Measurements from ENCODE around the gene CAAP1.

The CAAP1 gene, protein sequence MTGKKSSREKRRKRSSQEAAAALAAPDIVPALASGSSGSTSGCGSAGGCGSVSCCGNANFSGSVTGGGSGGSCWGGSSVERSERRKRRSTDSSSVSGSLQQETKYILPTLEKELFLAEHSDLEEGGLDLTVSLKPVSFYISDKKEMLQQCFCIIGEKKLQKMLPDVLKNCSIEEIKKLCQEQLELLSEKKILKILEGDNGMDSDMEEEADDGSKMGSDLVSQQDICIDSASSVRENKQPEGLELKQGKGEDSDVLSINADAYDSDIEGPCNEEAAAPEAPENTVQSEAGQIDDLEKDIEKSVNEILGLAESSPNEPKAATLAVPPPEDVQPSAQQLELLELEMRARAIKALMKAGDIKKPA

DNA sequence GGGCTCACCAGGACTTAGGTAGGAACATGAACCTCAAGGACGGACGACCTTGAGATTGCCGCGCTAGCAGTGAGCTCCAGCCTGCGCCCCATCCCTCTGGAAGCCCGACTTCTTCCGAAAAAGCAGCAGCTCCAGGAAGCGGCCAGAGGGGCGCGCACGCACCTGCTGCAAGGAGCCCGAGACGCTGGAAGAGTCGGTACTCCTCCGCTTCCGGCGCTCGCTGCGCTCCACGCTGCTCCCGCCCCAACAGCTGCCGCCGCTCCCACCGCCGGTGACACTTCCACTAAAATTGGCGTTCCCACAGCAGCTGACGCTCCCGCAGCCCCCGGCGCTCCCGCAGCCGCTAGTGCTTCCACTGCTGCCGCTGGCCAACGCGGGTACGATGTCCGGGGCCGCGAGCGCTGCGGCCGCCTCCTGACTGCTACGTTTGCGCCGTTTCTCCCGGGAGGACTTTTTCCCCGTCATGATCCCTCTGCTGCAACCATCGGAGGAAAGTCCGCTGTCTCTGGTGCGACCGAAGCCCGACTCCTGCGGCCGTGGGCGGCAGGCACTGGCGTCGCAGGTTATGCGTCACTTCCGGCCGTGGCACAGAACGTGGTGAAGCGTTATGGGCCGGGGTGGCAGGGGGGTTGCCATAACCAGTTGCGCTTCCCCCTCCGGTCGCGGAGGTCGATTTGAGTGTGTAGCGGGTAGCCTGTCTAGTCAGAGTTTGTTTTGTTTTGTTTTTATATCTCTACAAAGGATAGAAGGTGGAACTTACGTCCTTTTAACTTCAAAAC is at the start of gene CAAP1:
CAAP1 (minus strand) TSS at position 552 of the 779 bp plus-strand sequence; CDS start at position 465, 87 bp downstream.
- no peaks in the 10 kb centered on the region for H3K27me3 ChIP-seq (replicated peaks; ENCODE audit: control insufficient read depth, insufficient read depth, low read length)
- peak within 1 kb of the TSS; percentile 99 for H3K4me3 ChIP-seq (replicated peaks; ENCODE audit: low read depth, low read length)
- H3K36me3 ChIP-seq (ENCODE audit: control insufficient read depth, insufficient read depth, low read length) = no peaks in the 10 kb centered on the region
- DNase-seq (ENCODE audit: extremely low read depth, insufficient read length) = peak; percentile 92
- TF ChIP-seq, protein P1, sequence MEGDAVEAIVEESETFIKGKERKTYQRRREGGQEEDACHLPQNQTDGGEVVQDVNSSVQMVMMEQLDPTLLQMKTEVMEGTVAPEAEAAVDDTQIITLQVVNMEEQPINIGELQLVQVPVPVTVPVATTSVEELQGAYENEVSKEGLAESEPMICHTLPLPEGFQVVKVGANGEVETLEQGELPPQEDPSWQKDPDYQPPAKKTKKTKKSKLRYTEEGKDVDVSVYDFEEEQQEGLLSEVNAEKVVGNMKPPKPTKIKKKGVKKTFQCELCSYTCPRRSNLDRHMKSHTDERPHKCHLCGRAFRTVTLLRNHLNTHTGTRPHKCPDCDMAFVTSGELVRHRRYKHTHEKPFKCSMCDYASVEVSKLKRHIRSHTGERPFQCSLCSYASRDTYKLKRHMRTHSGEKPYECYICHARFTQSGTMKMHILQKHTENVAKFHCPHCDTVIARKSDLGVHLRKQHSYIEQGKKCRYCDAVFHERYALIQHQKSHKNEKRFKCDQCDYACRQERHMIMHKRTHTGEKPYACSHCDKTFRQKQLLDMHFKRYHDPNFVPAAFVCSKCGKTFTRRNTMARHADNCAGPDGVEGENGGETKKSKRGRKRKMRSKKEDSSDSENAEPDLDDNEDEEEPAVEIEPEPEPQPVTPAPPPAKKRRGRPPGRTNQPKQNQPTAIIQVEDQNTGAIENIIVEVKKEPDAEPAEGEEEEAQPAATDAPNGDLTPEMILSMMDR (IDR thresholded peaks at IDR 0.05; ENCODE audit: insufficient read depth, low read length, poor library complexity, severe bottlenecking) = peak; percentile 60

DNA sequence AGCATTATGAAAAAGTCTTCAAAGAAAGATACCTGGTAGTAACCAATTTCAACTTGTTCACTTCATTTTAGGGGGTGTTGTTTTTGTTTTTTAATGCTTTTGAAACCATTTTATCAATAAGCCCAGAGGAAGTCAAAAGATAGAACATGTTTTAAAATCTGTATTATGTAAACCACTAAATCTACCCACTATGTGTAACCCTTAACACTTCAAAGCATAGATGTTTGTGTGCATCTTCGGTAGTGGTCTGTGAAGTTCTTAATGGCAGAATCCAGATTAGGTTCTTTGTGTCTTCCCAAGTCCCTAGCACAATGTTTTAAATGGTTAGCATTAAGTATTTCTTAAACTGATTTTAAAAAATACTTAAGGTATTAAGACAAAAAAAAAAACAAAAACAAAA is 48.2 kb upstream of the CAAP1 start:
- Histone ChIP-seq H3K4me3 (replicated peaks; ENCODE audit: low read depth, low read length) (no peak overlapping the region), H3K36me3 (ENCODE audit: control insufficient read depth, insufficient read depth, low read length) (no peaks in the 10 kb centered on the region; the same call in 1 of the 2 replicates), H3K27me3 (replicated peaks; ENCODE audit: control insufficient read depth, insufficient read depth, low read length) (no peaks in the 10 kb centered on the region)
- DNase-seq (ENCODE audit: extremely low read depth, insufficient read length) = no peak
- TF ChIP-seq, protein P1 (IDR thresholded peaks at IDR 0.05; ENCODE audit: insufficient read depth, low read length, poor library complexity, severe bottlenecking) = no peak

DNA sequence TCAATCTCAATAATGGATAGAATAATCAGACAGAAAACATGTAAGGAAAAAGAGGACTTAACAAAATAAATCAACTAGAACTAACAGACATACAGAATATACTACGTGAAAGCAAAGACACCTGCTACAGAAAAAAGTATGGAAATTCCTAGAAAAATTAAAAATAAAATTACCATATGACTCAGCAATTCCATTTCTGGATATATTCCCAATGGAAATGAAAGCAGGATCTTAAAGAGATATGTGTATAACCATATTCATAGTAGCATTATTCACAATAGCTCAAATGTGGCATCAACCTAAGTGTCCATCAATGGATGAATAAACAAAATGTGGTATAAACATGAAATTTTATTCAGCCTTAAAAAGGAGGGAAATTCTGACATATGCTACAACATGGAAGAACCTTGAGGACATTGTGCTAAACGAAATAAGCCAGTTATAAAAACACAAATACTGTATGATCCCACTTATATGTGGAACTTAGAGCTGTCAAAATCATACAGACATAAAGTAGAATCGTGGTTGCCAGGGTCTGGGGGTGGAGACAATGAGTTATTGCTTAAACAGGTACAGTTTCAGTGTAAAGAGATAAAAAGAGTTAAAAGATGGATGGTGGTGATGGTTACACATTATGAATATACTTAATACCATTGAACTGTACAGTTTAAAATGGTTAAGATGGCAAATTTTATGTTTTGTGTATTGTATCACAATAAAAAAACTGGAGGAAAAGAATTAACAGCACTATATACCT is 47.5 kb upstream of the CAAP1 start:
- Histone ChIP-seq H3K4me3 (replicated peaks; ENCODE audit: low read depth, low read length) (no peak overlapping the region), H3K36me3 (ENCODE audit: control insufficient read depth, insufficient read depth, low read length) (no peaks in the 10 kb centered on the region; the same call in 1 of the 2 replicates), H3K27me3 (replicated peaks; ENCODE audit: control insufficient read depth, insufficient read depth, low read length) (no peaks in the 10 kb centered on the region)
- DNase-seq (ENCODE audit: extremely low read depth, insufficient read length) = no peak
- TF ChIP-seq, protein P1 (IDR thresholded peaks at IDR 0.05; ENCODE audit: insufficient read depth, low read length, poor library complexity, severe bottlenecking) = no peak

DNA sequence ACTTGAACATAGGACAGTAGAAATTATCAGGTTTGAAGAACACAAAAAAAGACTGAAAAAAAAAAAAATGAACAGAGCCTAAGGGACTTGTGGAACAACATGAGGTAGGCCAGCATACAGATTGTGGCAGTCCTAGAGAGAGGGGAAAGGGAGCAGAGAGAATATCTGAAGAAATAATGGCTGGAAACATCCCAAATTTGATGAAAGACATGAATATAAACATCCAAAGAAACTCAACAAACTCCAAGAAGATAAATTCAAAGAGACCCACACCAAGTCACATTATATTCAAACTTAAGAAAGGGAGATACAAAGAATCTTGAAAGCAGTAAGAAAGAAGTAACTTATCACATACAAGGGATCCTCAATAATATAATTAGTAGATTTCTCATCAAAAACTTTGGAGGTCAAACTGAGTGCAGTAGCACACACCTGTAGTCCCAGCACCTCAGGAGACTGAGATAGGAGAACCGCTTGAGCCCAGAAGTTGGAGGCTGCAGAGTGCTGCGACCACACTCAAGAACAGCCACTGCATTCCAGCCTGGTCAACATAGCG is 45.3 kb upstream of the CAAP1 start:
- H3K36me3 ChIP-seq (ENCODE audit: control insufficient read depth, insufficient read depth, low read length) = no peaks in the 10 kb centered on the region
- no peaks in the 10 kb centered on the region for H3K27me3 ChIP-seq (replicated peaks; ENCODE audit: control insufficient read depth, insufficient read depth, low read length)
- no peak overlapping the region for H3K4me3 ChIP-seq (replicated peaks; ENCODE audit: low read depth, low read length)
- TF ChIP-seq, protein P1 (IDR thresholded peaks at IDR 0.05; ENCODE audit: insufficient read depth, low read length, poor library complexity, severe bottlenecking) = no peak
- no peak for DNase-seq (ENCODE audit: extremely low read depth, insufficient read length)

DNA sequence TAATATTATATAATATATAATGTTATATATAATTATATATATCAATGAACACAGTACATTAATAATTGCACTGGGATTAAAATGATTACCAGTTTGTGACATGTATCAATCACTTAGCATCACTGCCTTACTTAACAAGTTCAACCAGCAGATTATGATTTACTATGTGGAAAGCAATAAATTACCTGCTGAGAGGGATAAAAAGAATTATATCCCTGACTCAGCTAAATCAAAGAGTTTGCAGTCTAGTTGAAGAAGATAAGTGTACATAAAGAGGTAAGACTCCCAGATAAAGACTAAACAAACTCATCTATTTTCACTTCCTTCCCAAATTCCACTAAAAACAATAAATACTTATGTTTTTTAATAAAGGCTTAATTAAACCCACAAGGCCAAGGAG is 43.2 kb upstream of the CAAP1 start:
- Histone ChIP-seq H3K27me3 (replicated peaks; ENCODE audit: control insufficient read depth, insufficient read depth, low read length) (no peaks in the 10 kb centered on the region), H3K36me3 (ENCODE audit: control insufficient read depth, insufficient read depth, low read length) (no peaks in the 10 kb centered on the region), H3K4me3 (replicated peaks; ENCODE audit: low read depth, low read length) (no peak overlapping the region)
- TF ChIP-seq, protein P1 (IDR thresholded peaks at IDR 0.05; ENCODE audit: insufficient read depth, low read length, poor library complexity, severe bottlenecking) = no peak
- no peak for DNase-seq (ENCODE audit: extremely low read depth, insufficient read length)
